HCT116 (cell line): Measurements from ENCODE around the gene EXOSC7.

Experiments used
- CTCF ChIP-seq, 3 experiments: fragments of 200-600 bp in 1 of 3; sonication (generic) in 1 of 3; IDR thresholded peaks in 2 of 3; conservative IDR thresholded peaks in 1 of 3; 2 replicates each; pipeline ENCODE4 v1.5.1; 2012 to 2017; ENCODE audit warnings: low read depth in 2 of 3, low read length in 2 of 3, antibody characterized with exemption in 1 of 3, borderline replicate concordance in 1 of 3, control low read depth in 1 of 3, mild to moderate bottlenecking in 1 of 3, mixed read lengths in 1 of 3, mixed run types in 1 of 3, moderate library complexity in 1 of 3; ENCODE audit not compliant: insufficient read depth in 1 of 3
- EZH2 ChIP-seq: fragments of 200-600 bp; sonication (generic); IDR thresholded peaks from 2 replicates; pipeline ENCODE4 v1.6.1; 2017; ENCODE audit warnings: antibody characterized with exemption, mixed run types
- POLR2A ChIP-seq: IDR thresholded peaks from 2 replicates; pipeline ENCODE4 v1.7.0; 2011; ENCODE audit warnings: borderline replicate concordance; ENCODE audit not compliant: insufficient read depth, insufficient read length; ENCODE audit errors: extremely low read depth
- POLR2AphosphoS5 ChIP-seq: IDR thresholded peaks from 2 replicates; pipeline ENCODE4 v1.6.1; 2011; ENCODE audit warnings: mild to moderate bottlenecking, low read depth, low read length, moderate library complexity
- REST ChIP-seq: IDR thresholded peaks from 2 replicates; pipeline ENCODE4 v1.6.1; 2012; ENCODE audit warnings: low read depth
- SIN3A ChIP-seq: IDR thresholded peaks from 2 replicates; pipeline ENCODE4 v1.6.1; 2012; ENCODE audit warnings: low read depth
- TCF7L2 ChIP-seq: IDR thresholded peaks from 2 replicates; pipeline ENCODE4 v1.7.0; 2011; ENCODE audit warnings: borderline replicate concordance, inconsistent platforms; ENCODE audit not compliant: insufficient read depth, insufficient read length; ENCODE audit errors: extremely low read depth
- ZFX ChIP-seq: fragments of 450-650 bp; IDR thresholded peaks from 2 replicates; pipeline ENCODE4 v1.6.1; 2017

- TF ChIP-seq CTCF (IDR thresholded peaks at IDR 0.05 in 2 of 3, conservative IDR thresholded peaks at IDR 0.05 in 1 of 3; ENCODE audit: borderline replicate concordance in 1 of 3, insufficient read depth in 1 of 3, low read depth in 2 of 3, low read length in 2 of 3) (no peak), POLR2A (no peak), REST (no peak), EZH2 (no peak), POLR2AphosphoS5 (no peak), TCF7L2 (no peak), SIN3A (no peak), ZFX (no peak)
Observed at GRCh38 chr3:45017821-45018220, 41.8 kb downstream of the EXOSC7 start.
